Measurements from ENCODE around the gene AKR7A3. TPM values are rescaled to one million over a fixed set of nuclear protein-coding genes. Genes with fewer than 3 reads are reported as not detected.

The AKR7A3 gene
- polyA plus RNA-seq, 1 experiment = 0.19 TPM

DNA sequence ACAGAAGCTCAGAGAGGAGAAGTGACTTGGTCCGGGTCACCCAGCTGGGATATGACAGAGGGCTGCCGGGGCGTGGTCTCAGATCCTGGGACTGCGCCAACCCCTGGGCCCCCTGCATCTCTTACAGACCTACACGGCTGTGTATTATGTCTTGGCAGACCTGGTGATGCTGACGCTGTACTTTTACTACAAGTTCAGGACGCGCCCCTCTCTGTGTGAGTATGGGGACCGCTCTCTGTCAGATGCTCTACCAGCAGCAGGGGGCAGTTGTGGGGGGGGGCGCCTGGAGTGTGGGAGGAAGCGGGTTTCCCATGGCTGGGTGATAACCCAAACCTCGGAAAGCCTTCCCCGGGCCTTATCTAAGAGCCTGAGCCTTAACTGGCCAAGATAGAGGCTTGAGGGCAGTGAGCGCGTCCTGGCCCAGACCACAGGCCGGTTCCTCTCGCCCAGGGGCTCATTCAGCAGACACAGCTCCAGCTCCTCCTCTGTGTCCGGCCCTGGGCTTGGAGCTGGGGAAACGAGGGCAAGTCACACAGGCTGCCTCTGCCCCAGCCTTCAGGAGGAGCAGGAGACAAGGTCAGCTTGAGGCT is 36.9 kb upstream of the AKR7A3 start:
- no peak for DNase-seq (ENCODE audit: low read depth, low spot score)
- Histone ChIP-seq H3K27ac (ENCODE audit: low read depth, low read length) (no peak overlapping the region), H3K9me3 (ENCODE audit: control insufficient read depth, insufficient read depth, low read length) (no peaks in the 10 kb centered on the region; the same call in 1 of the 2 replicates), H3K27me3 (ENCODE audit: control insufficient read depth, insufficient read depth, low read length) (no peaks in the 10 kb centered on the region), H3K4me3 (ENCODE audit: low read depth, low read length) (no peak overlapping the region)
- TF ChIP-seq, protein P1, sequence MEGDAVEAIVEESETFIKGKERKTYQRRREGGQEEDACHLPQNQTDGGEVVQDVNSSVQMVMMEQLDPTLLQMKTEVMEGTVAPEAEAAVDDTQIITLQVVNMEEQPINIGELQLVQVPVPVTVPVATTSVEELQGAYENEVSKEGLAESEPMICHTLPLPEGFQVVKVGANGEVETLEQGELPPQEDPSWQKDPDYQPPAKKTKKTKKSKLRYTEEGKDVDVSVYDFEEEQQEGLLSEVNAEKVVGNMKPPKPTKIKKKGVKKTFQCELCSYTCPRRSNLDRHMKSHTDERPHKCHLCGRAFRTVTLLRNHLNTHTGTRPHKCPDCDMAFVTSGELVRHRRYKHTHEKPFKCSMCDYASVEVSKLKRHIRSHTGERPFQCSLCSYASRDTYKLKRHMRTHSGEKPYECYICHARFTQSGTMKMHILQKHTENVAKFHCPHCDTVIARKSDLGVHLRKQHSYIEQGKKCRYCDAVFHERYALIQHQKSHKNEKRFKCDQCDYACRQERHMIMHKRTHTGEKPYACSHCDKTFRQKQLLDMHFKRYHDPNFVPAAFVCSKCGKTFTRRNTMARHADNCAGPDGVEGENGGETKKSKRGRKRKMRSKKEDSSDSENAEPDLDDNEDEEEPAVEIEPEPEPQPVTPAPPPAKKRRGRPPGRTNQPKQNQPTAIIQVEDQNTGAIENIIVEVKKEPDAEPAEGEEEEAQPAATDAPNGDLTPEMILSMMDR (IDR thresholded peaks at IDR 0.05; ENCODE audit: low read depth, low read length) = no peak
- ChIA-PET POLR2A (no interaction called here), CTCF (no interaction called here)

DNA sequence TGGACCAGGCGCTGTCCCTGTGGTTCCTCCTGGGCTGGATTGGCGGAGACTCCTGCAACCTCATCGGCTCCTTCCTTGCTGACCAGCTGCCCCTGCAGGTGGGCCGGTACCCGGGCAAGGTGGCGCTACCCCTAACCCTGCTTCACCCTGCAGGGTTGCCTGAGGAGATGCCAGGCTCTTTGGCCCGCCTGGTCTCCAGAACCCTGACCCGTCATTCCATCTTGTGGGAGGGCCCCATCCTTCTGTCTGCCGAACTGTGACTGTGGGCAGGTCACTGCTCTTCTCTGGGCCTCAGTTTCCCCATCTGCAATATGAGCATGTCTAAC is 36.1 kb upstream of the AKR7A3 start:
- no peak for DNase-seq (ENCODE audit: low read depth, low spot score)
- TF ChIP-seq, protein P1 (IDR thresholded peaks at IDR 0.05; ENCODE audit: low read depth, low read length) = no peak
- no peak overlapping the region for H3K27ac ChIP-seq (ENCODE audit: low read depth, low read length)
- no peak overlapping the region for H3K4me3 ChIP-seq (ENCODE audit: low read depth, low read length)
- H3K9me3 ChIP-seq (ENCODE audit: control insufficient read depth, insufficient read depth, low read length) = no peaks in the 10 kb centered on the region; the same call in 1 of the 2 replicates
- CTCF ChIA-PET = no interaction called here
- POLR2A ChIA-PET = no interaction called here
- no peaks in the 10 kb centered on the region for H3K27me3 ChIP-seq (ENCODE audit: control insufficient read depth, insufficient read depth, low read length)

DNA sequence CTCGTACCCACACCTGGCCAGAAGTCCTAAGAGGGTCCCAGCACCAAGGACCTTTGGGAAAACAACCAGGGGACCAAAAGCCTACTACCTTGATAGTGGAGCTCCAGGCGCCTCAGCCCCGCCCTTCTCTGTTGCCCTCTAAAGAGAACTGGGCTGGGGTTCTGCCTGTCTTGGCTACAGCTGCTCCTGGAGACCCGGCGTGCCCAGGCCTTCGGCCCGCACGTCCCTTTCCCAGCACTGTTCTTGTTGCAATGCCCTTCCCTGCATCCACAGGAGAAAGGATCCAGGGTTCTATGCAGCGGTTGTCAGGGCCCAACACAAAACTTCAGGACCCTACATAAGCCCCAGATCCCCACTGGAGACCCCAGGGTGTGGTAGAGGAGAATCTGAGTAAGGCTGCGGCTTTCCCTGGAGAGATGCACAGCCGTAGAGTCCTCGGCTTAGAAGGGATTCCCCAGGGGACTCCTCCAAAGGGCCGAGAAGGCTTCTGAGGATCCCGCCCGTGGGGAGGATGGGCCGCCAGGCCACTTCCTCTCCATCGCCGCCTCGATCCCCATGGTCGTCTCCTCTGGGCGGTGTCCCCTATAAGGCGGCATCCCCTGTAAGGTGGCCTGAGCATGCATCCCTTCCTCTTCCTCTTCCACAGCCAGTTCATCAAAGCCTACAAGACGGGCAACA is 35.6 kb upstream of the AKR7A3 start:
- Histone ChIP-seq H3K27me3 (ENCODE audit: control insufficient read depth, insufficient read depth, low read length) (no peaks in the 10 kb centered on the region), H3K27ac (ENCODE audit: low read depth, low read length) (no peak overlapping the region), H3K9me3 (ENCODE audit: control insufficient read depth, insufficient read depth, low read length) (no peaks in the 10 kb centered on the region; the same call in 1 of the 2 replicates), H3K4me3 (ENCODE audit: low read depth, low read length) (no peak overlapping the region)
- DNase-seq (ENCODE audit: low read depth, low spot score) = no peak
- CTCF ChIA-PET = no interaction called here
- TF ChIP-seq, protein P1 (IDR thresholded peaks at IDR 0.05; ENCODE audit: low read depth, low read length) = no peak
- POLR2A ChIA-PET = interaction anchor here (0.7 to 1.1 kb wide), 2 partner anchors 11 to 75 kb away, joined by 3 to 4 read pairs; no protein-coding TSS in a partner anchor

DNA sequence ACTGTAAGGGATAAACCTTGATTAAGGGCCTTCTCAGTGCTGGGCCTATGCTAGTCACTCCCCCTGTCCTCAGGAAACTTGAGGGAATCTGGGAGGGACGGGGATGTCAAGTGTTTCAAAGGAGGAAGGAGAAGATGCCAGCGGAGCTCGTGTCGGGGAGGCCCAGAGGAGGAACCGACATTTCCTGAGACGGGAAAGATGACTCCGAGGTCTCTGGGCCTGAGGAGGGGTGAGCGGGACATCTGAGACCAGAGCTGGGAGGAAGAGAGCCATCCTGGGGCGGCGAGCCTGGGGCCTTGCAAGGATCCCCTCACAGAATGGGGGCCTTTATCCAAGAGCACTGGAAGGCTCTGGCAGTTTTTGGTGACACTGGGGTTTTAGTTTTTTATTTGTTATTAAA is 33.9 kb upstream of the AKR7A3 start:
- H3K4me3 ChIP-seq (ENCODE audit: low read depth, low read length) = no peak overlapping the region
- ChIA-PET CTCF (interaction anchor here (1.1 kb wide), 1 partner anchor 19 kb away, joined by 6 read pairs; no protein-coding TSS in a partner anchor), POLR2A (no interaction called here)
- DNase-seq (ENCODE audit: low read depth, low spot score) = no peak
- H3K27ac ChIP-seq (ENCODE audit: low read depth, low read length) = no peak overlapping the region
- no peaks in the 10 kb centered on the region; the same call in 1 of the 2 replicates for H3K9me3 ChIP-seq (ENCODE audit: control insufficient read depth, insufficient read depth, low read length)
- TF ChIP-seq, protein P1 (IDR thresholded peaks at IDR 0.05; ENCODE audit: low read depth, low read length) = no peak
- no peaks in the 10 kb centered on the region for H3K27me3 ChIP-seq (ENCODE audit: control insufficient read depth, insufficient read depth, low read length)

DNA sequence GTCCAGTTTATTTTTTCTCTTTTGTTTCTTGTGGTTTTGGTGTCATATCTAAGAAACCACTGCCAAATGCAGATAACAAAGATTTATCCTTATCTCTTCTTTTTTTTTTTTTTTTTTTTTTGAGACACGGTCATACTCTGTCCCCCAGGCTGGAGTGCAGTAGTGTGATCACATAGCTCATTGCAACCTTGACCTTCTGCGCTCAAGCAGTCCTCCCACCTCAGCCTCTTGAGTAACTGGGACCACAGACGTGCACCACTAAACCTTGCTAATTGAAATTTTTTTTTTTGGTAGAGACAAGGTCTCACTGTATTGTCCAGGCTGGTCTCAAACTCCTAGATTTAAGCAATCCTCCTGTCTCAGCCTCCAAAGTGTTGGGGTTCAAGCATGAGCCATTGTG is 32.5 kb upstream of the AKR7A3 start:
- no peak overlapping the region for H3K27ac ChIP-seq (ENCODE audit: low read depth, low read length)
- TF ChIP-seq, protein P1 (IDR thresholded peaks at IDR 0.05; ENCODE audit: low read depth, low read length) = no peak
- H3K4me3 ChIP-seq (ENCODE audit: low read depth, low read length) = no peak overlapping the region
- ChIA-PET CTCF (interaction anchor here (0.6 kb wide), 1 partner anchor 21 kb away, joined by 3 read pairs; no protein-coding TSS in a partner anchor), POLR2A (no interaction called here)
- no peak for DNase-seq (ENCODE audit: low read depth, low spot score)
- H3K9me3 ChIP-seq (ENCODE audit: control insufficient read depth, insufficient read depth, low read length) = no peaks in the 10 kb centered on the region; the same call in 1 of the 2 replicates
- no peaks in the 10 kb centered on the region for H3K27me3 ChIP-seq (ENCODE audit: control insufficient read depth, insufficient read depth, low read length)

Measured in AG04450 (cell line).